SKM-1 treated with dmso at 0.1 percent for 144 hours (cell line): ENCODE data around the gene CCL23.

Experiments used
- DNase-seq: peaks from one replicate; lab custom pipeline; 2025; ENCODE audit not compliant: unreplicated experiment; lab: John Stamatoyannopoulos, UW

CCL23 gene

GRCh38 chr17:35972066-35972465 is 45.7 kb downstream of the CCL23 start:
- DNase-seq = no peak

- DNase-seq = peak; percentile 58
Observed at GRCh38 chr17:35969558-35970380, 48.0 kb downstream of the CCL23 start.

- peak; percentile 5 for DNase-seq
Observed at GRCh38 chr17:35968520-35969054, 49.2 kb downstream of the CCL23 start.

- DNase-seq = no peak
Observed at GRCh38 chr17:35965272-35965671, 52.5 kb downstream of the CCL23 start.

- no peak for DNase-seq
Observed at GRCh38 chr17:35963663-35964062, 54.1 kb downstream of the CCL23 start.
